Smooth muscle cell of the brain vasculature (primary cell): ENCODE measurements around the gene UPB1.
"Not testable (repeated sequence)": the region's sequence is repeated elsewhere in the genome, so short reads cannot be mapped to it uniquely, and the experiment has no call there.

Experiments used
- DNase-seq: peaks from one replicate; pipeline ENCODE4 v3.0.0-alpha.2; 2012; ENCODE audit warnings: low read depth, low spot score

The UPB1 gene

DNA sequence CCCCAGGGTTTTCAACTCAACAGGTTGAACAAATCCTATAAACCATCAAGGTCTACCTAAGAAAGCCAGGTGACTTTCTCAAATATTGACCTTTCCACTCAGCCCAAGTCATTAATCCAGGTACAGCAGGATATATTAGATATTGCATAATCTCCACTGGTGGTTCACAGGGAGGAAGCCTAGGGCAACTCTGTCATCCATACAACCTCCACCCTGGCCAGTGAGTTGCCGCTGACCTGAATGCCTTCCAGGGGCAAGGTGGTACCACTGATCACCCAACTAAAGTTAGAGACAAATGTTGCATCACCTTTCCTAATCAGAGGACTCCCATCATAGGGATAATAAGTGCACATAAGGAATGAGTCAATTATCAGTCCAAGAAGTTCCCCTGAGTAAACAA, 36.9 kb downstream of the UPB1 start:
- DNase-seq: no peak

DNA sequence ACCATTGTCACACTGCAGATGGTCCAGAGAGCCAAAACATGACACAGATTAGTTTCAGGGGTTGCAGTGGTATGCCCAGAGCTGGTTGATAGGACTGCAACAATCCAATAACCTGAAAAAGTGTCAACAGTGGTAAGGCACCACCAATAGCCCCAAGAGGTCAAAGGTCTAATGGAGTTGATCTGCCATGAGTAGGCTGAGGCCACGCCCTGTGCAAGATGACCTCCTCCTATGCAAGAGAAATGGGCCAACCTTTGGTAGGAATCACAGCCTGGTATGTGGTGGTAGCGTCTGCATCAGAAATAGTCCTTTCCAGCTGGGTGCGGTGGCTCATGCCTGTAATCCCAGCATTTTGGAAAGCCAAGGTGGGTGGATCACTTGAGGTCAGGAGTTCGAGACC, 40.2 kb downstream of the UPB1 start:
- DNase-seq: no peak

DNA sequence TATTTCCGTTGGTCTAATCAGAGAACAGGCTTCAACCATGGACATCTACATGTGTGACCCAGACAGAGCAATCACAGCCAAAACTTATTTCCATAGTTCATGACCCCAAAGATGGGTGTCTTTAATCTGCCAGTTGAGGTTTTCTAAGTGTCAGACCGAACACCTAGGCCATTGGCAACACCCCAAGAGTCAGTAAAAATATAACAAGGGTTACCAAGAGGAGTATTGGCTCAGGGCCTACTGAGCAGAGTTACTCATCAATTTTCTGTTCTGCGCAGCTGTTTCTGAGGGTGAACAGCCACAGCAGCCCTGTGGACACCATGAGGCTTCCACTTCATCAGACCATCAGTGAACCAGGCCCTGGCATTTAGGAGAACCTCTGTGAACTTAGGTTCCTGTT, 41.0 kb downstream of the UPB1 start:
- no peak for DNase-seq

DNA sequence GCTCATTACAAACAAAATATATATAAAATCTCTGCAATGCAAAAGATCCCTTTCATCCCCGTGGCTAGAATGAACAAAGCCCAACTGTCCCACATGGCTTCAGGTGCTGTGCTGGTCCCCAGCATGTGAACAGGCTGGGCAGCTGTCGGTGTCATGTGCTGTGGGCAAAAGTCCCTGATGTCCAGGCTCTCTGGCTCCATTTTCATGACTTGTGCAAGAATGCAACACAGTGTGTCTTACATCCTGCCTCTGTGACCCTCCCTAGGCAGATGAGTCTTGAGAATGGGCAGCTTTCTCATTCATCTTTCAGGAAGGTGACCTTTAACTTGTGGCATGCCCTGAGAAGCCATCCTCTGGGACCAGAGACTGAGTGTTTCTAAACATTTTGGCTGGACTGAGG, 45.3 kb downstream of the UPB1 start:
- no peak for DNase-seq

DNA sequence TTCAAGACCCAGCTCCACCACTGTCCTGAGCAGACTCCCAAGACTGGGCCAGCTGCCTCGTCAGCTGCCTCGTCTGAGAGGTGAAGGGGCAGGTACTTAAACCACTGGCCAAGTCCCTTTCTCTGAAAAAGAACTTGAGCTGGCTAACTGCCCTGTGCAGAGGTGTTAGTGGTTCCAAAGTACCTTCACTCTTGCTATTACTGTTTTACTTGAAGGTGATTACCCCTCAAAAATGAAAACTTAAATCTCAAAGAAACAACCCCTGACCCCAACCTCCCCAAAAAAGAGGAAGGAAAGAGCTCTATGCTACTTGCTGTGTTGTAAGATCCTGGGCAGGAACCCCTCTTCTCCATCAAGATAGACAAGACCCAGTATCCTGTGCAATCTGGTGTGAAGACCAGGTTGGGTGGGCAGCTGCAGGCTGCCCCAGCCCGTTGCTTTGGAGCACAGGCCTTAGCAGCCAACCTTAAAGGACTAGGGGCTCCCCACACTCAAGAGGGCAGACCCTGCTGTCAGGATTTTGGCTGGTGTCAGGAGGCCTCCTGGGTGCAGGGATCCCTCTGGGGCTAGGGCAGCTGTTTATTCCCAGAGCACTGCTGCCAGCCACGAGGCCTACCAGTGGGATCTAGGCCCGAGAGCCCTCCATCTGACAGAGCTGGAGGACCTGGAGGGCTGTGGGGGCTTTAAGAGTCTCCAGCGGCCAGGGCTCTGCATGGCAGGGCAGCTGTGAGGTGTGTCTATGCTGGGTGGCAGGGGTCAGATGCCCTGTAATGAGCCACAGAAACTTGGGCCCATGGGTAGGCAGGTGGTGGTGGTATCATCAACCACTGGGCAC, 46.8 kb downstream of the UPB1 start:
- DNase-seq: no peak

DNA sequence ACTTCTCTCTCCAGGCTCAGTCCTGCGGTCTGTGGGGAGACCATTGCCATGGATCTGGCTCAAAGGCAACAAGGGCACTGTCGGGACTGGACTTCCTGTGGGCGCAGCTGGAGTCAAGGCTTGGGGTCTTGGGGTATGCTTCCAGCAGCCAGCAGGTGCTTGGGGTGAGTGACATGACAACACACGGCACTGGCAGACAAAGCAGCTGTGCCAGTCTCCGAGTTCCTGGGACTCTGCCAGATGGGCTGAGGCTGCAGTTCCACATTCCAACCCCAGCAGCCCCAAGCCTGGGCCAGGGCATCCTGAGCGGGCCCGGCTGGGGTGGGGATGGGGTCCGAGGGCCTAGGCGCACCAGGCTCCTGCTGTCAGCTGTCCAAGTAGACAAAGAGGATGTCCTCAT, 47.5 kb downstream of the UPB1 start:
- DNase-seq: no peak

DNA sequence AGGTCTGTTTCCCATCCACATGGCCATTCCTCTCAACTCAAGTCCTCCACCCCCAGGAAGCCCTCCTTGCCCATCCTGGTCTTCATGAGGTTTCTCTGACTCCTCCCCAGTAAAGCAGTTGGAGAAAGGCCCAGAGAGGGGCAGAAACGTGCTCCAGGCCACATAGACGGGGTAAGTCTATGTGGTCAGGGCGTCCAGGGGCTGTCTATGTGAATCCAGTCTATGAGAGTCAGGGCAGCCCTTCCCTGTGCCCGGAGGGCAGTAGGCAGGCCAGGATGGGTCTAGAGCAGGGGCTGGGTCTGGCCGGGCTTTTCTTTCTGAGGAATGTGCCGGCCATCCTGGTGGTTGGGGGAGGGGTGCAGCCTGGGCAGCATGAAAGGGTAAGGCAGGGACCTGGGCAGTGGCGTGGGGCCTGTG, 48.1 kb downstream of the UPB1 start:
- DNase-seq: no peak

DNA sequence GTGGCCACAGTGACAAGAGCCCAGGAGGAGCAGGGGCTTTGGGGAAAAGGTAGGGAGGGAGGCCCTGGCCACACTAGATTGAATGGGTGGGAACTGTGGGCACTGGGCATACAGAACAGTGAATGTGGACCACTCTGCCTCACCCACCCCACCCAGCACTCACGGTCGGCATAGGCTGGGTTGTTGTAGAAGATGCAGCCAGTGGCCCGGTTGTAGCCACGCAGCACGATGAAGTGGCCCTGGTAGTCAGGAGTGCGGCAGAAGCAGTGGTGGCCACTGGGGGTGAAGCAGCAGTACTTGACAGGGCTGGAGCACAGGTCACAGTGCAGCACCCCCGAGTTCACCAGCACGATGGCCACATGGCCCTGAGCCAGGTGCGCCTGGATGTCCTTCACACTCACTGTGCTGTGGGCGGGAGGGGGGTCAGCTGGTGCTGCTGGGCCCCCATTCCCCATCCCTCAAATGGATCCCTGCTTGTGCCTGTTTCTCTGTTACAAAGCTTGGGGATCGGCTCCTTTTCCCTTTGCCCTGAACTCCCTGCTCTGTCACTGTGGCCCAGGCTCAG, 48.6 kb downstream of the UPB1 start:
- DNase-seq: no peak

DNA sequence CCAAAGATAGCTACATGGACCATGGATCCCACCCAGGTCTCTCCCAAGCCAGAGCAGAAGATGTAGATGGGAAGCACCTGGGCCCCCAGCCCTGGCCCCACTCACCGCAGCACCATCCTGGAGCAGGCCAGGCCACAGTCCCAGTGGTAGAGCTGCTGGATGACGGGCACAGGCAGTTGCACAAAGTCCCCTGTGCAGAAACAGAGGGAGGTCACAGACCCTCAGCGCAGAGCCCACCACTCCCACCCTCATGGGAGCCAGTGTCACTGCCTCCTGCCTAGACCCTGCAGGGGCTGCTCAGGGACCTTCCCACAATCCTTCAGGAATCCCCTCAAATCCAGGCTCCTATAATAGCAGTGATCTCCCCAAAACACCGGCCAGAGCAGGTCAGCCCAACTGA, 53.7 kb downstream of the UPB1 start:
- no peak for DNase-seq

DNA sequence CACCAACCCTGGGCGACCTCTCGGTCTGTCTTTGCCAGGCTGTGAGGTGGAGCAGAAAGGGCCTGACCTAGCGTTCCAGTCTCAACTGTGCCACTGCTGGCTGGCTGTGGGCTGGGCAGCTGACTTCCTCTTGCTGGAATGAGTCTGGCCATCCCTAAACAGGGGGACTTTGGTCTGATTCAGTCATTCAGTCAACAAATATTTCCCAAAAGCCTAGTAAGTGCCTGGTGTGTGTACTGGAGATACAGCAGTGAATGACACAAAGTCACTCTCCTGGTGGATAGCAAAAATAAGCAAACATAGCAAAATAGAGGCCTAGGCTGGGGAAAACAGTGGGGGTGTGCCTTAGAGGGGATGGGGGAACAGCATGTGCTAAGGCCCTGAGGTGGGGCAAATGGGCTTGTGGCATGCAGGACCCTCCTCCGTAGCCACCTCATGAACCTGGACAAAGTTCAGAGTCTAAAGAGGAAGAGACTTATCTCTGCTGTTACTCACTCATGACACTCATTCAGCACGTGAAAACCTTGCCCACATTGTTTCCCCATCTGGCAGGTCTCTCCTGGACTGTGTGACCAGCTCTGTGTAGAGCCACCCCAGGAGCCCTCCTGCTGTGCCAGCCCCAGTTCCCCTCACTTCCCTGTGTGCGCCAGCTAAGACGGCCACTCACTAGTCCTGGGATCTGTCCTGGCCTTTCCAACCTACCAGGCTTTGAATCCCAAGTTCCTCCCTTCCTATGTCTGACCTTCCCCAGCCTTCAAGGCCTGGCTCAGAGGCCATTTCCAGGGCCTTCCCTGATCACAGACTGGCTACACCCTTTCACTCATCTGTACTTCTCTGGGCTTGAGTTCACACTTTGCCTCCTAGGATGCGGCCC, 55.1 kb downstream of the UPB1 start:
- no peak for DNase-seq

DNA sequence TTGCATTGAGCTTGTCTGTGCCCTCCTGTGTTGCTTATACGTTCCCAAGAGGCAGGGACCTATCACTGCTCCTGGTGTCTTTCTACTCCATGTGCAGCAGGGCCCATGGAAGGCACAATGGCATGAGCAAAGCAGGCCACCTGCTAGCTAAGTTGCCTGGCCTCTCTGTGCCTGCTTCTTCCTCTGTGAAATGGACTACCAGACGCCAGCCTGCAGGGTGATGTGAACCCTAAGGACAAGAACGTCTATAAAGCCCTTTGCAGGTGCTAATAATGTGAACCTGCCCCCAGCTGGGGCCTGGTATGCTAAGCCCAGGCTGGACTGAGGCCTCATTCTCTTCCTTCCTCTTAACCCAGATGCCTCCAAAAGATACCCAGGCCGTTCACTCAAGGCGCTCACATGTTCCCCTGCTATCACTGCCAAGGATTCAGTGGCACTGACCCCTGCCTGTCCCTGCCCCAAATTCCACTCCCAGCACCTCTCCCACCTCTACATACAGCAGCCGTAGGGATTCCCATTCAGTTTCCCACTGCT, 55.8 kb downstream of the UPB1 start:
- no peak for DNase-seq

DNA sequence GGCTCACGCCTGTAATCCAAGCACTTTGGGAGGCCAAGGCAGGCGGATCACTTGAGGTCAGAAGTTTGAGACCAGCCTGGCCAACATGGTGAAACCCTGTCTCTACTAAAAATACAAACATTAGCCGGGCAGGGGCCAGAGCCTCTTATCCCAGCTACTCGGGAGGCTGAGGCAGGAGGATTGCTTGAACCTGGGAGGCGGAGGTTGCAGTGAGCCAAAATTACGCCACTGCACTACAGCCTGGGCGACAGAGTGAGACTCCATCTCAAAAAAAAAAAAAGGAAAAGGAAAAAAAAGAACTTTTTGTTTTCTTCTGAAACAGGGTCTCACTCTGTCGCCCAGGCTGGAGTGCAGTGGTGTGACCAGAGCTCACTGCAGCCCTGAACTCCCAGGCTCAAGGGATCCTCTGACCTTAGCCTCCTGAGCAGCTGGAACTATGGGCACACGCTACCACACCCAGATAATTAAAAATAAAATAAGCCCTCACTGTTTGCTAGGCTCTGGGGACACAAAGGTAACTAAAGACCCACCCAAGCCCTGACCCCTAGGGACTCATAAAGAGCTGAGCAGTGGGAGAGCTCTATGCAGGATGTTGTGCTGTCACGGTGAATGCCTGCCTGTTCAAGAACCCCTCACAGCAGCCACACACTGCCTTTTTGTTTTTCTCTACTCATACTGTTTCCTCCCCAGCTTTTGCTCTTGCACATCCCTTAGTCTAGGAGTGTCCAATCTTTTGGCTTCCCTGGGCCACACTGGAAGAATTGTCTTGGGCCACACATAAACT, 57.6 kb downstream of the UPB1 start:
- not testable (repeated sequence) for DNase-seq

DNA sequence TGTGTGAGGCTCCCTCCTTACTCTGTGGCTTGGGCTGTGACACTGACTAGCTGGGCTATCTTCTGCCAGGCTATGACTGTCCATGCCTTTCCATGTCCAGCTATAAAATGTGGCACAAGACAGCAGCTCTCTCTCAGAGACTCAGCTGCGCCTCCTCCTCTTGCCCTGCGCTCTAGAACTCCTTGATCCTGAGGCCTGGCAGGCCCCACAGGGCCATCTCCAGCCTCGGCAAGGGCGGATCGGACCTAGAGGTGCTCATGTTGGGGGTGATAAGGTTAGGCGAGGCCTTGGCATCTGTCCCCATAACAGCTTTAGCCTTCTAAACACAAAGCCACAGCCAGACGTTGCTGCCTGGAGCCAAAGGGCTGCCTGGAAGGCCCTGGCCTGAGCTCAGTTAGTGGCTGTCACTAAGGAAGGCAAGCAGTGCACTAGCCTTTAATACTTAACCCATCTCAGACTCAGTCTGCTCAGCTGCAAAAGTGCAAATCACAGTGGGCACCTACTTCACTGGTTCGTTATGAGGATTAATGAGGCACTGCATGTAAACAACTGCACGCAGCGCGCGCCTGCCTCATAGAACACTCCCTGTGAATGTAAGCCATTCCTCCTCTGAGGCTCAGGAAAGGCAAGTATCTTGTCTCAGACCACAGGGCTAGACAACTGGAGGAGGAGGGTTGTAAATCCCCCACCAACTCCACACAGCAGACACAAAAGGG, 58.6 kb downstream of the UPB1 start:
- DNase-seq: no peak

DNA sequence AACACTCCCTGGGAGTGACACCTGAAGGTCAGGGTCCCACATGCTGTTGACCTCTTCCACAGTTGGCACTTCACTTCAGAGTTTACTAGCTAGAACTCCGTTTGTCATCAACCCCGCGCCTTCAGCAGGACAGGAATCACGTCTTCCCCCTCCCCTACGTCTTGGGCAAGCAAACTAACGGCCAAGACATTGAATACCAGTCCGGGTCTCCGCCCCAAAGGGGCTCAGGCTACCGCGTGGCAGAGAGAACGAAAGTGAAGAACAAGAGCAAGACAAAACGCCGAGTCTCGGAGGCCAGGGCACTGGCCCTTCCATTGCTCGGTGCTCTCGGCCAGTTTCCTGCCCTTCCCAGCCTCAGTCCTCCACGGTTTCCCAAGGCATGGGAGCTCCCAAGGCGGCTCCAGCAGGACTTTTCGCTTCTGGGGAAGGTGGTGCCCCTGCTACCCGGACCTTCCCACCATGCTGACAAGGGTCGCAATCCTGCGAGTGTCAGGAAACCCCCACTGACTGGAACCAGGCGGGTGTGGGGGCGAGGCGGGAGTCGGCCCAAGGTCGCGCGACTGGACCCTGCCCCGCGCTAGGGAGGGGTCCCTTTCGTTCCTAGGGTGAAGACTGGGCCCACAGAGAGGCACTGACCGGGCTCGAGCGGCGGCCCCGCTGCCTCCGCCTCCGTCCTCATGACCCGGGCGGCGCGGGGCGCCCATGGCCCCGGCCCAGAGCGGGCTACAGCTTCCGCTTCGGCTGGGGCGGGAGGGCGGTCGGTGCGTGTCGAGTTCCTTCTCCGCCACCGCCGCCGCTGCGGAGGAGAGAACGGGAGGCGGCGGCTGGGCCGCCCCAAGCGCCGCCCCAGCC, 59.4 kb downstream of the UPB1 start, which contains the start of gene GUCD1:
GUCD1 (minus strand) TSS at position 826 of the 852 bp plus-strand sequence; CDS start at position 679, 147 bp downstream.
- DNase-seq: no peak

DNA sequence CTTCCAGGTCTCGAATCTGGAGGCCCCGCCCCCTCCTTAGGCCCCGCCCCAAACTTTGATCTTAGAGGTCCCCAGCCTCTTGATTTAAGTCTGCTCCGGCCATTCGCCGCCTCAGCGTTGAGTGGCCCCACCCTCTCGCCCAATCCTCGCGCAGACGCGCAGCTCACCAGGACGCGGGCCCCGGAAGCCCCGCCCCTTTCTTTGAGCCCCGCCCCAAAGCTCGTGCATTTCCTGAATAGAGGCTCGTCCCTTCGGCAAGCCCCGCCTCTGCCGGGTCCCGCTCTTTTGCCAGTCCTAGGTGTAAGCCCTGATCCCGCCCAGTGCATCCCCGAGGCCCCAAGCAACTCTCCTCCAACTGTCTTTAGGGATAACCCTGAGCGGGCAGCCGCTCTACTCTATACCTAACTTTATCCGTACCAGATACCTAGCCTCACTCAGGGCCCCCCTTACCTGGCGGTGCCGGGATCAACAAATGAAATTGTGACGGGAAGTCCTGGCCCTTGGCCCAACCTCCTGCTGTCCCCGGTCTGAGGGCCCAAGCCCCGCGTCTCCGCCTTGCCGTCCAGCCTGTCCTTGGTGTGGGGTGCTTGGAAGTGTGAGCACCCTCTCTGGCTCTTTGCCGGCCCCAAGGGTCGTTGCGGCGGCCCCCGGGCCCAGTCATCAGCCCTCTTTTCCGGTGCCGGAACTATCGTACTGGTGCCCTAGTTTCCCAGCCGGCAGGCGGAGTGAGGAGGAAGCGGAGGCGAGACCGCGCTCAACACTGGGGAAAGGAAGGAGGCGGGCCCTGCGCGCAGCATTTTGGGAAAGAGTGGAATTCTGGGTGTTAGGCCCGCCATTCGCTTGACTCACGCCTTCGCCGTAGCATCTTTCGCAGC, 60.3 kb downstream of the UPB1 start, which contains the start of gene SNRPD3:
SNRPD3 (plus strand) TSS at position 835 of the 875 bp plus-strand sequence. CDS start 1,676 bp downstream, outside the sequence.
- DNase-seq: peak; percentile 99

DNA sequence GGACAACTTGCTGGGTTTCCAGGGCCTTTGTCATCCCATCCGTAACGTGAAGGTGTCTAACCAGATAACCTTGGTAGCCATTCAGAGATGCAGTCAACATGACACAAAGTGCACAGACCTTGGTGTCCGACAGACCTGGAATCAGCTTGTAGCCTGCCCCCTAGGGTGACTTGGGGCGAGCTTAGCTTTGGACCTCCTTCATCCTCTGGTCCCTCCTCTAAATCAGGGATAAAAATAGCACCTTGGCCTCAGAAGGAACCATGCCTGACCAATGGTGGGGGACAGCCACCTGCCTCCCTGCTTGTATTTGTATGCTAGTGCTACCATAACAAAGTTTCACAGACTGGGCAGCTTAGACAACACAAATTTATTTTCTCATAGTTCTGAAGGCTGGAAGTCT, 64.3 kb downstream of the UPB1 start:
- no peak for DNase-seq

DNA sequence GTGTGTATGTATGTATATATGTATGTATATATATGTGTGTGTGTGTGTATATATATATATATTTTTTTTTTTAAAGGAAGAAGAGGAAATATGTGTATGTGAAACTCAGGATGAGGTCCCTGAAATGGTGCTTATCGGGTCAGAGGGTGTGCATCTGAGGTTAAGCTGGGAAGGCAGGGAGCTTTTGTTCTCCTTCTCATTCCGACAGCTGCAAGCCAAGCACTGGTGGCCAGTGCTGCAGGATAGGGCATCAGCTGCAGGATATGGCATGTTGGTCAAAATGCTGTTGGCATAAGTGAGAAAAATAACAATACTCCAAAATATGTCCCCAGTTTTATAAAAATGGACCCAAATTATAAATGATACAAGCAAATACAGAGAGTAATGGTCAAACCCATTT, 68.1 kb downstream of the UPB1 start:
- no peak for DNase-seq

DNA sequence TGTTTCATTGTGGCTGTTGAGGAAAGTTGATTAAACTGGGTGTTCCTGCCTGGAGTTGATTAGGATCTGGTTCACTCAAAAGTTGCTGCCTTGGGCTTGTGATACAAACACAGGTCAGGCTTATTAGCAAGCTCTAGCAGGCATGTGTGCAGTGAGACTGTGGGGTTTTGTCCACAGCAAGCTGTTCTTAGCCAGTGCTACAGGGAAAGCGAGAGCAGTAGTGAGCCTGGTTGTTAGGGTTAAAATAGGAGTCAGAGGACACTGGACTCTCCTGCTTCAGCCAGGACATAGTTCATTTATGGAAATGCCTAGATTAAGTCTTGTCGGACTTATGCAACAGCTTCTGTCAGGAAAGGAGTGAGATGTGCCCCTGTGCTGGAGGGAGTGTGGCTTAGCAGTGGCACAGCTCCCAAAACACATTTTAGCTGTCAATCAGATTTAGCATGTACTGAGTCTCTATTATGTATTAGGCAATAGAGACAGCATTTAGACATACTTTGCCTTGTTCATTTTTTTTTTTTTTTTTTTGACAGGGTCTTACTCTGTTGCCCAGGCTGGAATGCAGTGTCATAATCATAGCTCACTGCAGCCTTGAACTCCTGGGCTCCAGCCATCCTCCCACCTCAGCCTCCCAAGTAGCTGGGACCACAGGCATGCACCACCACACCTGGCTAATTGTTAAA, 69.4 kb downstream of the UPB1 start:
- DNase-seq: no peak
